Lower lobe of right lung (tissue), 2 donors: Measurements from ENCODE around the gene PTPRT. TPM values are rescaled to one million over a fixed set of nuclear protein-coding genes. Genes with fewer than 3 reads are reported as not detected.
A peak's percentile ranks its signal among the peaks of the same experiment; 100 is the strongest.

Source experiments
- ATAC-seq, 2 donors: fragments of 200-7000 bp; cut with Tn5 transposase; one replicate each; pipeline ENCODE4 v1.9.1; 2020 to 2022; ENCODE audit warnings: mild to moderate bottlenecking in 2 of 2, moderate library complexity in 2 of 2
- DNase-seq: peaks from one replicate; pipeline ENCODE4 v3.0.0-alpha.2; 2020
- H3K27ac ChIP-seq: fragments of 200-600 bp; one replicate; pipeline ENCODE4 v1.8.0; 2022
- H3K27me3 ChIP-seq: fragments of 200-600 bp; one replicate; pipeline ENCODE4 v1.8.0; 2022; ENCODE audit warnings: low read depth
- H3K36me3 ChIP-seq: fragments of 200-600 bp; one replicate; pipeline ENCODE4 v1.8.0; 2022; ENCODE audit warnings: mild to moderate bottlenecking
- H3K4me1 ChIP-seq: fragments of 200-600 bp; one replicate; pipeline ENCODE4 v1.8.0; 2022
- H3K4me3 ChIP-seq: fragments of 200-600 bp; one replicate; pipeline ENCODE4 v1.8.0; 2022; ENCODE audit warnings: mild to moderate bottlenecking
- H3K9me3 ChIP-seq: fragments of 200-600 bp; one replicate; pipeline ENCODE4 v1.8.0; 2022
- intact Hi-C: fragments of 100-400 bp; cut with DNase I; formaldehyde crosslinking; loops from one replicate; pipeline ENCODE4 v1.11.0; 2022
- total RNA-seq: library from RNA; stranded (reverse); fragmentation: NEBNext Ultra II Directional; extraction: Animal tissue kit (Norgen Biotek cat#: 25700); gene quantifications from one replicate; pipeline ENCODE4 v1.2.1, GENCODE V29; 2021
- TF ChIP-seq, protein P1 (sequence below): fragments of 200-600 bp; IDR thresholded peaks from one replicate; pipeline ENCODE4 v1.8.0; 2022; ENCODE audit warnings: antibody characterized with exemption, mild to moderate bottlenecking
- donor health status: DM: no; HTN: yes; CAD: no; lungs with severe emphysema.

Gene PTPRT
- total RNA-seq, 1 donor from 2014 or later = 8.0 TPM

DNA sequence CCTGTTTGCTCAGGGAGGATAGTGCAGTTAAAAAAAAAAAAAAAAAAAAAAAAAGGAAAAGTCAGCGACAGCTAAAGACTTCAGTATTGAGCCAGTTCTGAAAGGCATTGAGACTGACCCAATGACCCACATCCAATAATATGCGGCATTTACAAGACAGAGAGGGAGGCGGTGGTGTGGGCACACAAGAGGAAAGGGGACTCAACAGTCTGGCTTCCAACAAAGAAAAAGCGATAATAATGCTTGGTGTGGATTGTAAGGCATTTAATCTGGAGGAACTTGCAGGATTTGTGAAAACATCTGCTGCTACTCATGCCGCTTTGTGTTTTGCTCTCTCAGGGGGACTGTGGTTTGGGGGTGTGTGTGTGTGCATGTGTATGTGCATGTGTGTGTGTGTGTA is 787.3 kb downstream of the PTPRT start:
- DNase-seq (no peak), ATAC-seq (no peak)
- H3K27ac ChIP-seq = no peak overlapping the region
- no peaks in the 10 kb centered on the region for H3K36me3 ChIP-seq
- no peaks in the 10 kb centered on the region for H3K9me3 ChIP-seq
- H3K27me3 ChIP-seq = no peaks in the 10 kb centered on the region
- TF ChIP-seq, protein P1, sequence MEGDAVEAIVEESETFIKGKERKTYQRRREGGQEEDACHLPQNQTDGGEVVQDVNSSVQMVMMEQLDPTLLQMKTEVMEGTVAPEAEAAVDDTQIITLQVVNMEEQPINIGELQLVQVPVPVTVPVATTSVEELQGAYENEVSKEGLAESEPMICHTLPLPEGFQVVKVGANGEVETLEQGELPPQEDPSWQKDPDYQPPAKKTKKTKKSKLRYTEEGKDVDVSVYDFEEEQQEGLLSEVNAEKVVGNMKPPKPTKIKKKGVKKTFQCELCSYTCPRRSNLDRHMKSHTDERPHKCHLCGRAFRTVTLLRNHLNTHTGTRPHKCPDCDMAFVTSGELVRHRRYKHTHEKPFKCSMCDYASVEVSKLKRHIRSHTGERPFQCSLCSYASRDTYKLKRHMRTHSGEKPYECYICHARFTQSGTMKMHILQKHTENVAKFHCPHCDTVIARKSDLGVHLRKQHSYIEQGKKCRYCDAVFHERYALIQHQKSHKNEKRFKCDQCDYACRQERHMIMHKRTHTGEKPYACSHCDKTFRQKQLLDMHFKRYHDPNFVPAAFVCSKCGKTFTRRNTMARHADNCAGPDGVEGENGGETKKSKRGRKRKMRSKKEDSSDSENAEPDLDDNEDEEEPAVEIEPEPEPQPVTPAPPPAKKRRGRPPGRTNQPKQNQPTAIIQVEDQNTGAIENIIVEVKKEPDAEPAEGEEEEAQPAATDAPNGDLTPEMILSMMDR = no peak
- no peak overlapping the region for H3K4me3 ChIP-seq
- no peaks in the 10 kb centered on the region for H3K4me1 ChIP-seq
- intact Hi-C loops = no loop called here

DNA sequence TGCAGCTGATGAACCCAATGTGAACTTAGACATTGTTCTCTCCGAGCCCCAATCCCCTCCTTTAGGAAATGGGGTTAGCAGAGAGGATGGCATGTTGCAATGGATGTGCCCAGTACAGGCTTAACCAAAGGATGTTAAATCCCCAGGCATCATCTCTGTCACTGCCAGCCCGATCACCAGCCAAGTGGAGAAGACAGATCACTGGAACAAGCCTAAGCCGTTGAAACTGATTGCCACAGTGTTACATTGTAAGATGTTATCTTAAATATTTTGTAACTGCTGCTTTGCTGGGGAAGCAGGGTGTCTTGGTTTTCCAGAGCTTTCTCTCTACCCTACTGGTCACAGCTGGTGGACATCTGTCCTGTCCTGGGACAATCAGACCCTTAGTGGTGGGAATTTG is 788.1 kb downstream of the PTPRT start:
- H3K4me1 ChIP-seq = no peaks in the 10 kb centered on the region
- H3K27me3 ChIP-seq = no peaks in the 10 kb centered on the region
- no peak overlapping the region for H3K4me3 ChIP-seq
- TF ChIP-seq, protein P1 = no peak
- ATAC-seq (no peak), DNase-seq (no peak)
- H3K27ac ChIP-seq = no peak overlapping the region
- H3K36me3 ChIP-seq = no peaks in the 10 kb centered on the region
- no peaks in the 10 kb centered on the region for H3K9me3 ChIP-seq
- intact Hi-C loops = no loop called here

DNA sequence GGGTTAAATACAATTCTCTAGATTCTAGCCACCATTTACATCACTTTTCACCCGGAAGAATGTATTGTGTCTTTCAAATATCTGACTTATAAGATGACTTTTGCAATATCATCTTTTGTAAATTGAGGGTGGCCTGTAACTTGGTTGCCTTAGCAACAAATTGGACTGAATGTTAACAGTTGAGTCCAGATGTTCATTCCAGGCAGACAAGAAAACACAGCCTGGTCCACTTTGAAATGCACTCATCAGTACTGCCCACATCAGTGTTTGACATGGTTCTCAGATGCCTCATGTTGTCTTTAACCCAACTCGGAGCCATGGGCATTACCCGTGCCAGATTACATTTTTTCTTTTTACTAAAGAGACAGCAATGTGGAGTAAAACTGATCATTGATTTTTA is 789.9 kb downstream of the PTPRT start:
- no peak for DNase-seq
- intact Hi-C loops = no loop called here
- TF ChIP-seq, protein P1 = no peak
- Histone ChIP-seq H3K4me1 (no peaks in the 10 kb centered on the region), H3K36me3 (no peaks in the 10 kb centered on the region), H3K9me3 (no peaks in the 10 kb centered on the region), H3K4me3 (no peak overlapping the region), H3K27ac (no peak overlapping the region), H3K27me3 (no peaks in the 10 kb centered on the region)
- ATAC-seq = no peak

DNA sequence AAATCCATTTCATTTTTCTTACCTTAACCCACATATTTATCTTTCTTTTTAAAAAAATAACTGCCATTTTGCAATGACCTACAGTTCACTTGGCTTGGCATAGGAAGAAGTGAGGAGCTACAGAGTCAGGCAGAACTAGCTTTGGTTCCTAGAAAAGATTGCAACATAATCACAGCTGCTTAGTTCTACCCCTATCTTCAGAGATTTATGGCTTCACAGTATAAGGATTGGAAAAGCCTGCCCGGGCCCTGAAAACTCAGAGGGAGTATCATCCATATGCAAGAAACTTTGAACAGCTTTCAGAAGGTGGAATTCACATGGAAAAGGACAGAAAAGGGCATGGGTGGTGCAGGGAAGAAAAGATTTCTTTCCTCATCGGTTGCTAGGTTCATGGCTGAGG is 797.3 kb downstream of the PTPRT start:
- H3K4me1 ChIP-seq = no peaks in the 10 kb centered on the region
- no peaks in the 10 kb centered on the region for H3K9me3 ChIP-seq
- intact Hi-C loops = no loop called here
- TF ChIP-seq, protein P1 = no peak
- H3K27me3 ChIP-seq = no peaks in the 10 kb centered on the region
- DNase-seq = no peak
- no peak overlapping the region for H3K4me3 ChIP-seq
- no peaks in the 10 kb centered on the region for H3K36me3 ChIP-seq
- no peak overlapping the region for H3K27ac ChIP-seq
- ATAC-seq = peak; percentile 51 to 56

DNA sequence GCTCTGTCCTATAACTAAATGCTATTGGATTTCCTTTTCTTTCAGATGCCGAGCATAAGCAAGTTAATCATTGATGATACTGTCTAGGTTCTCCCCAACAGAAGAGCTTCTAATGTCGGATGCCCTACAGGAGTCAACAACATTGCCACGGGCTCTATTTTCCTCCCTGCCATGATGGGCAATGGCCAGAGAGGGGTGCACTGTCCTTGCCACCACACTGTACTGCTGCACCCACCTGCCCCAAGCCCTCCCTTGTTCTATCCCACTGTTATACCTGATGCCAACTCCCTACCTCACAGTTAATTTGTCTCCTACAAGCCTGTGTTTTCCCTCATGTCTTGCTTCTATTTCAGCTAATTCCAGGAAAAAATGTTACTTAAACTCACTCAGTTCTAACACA is 797.9 kb downstream of the PTPRT start:
- no peaks in the 10 kb centered on the region for H3K4me1 ChIP-seq
- TF ChIP-seq, protein P1 = no peak
- H3K36me3 ChIP-seq = no peaks in the 10 kb centered on the region
- intact Hi-C loops = no loop called here
- no peak for DNase-seq
- no peaks in the 10 kb centered on the region for H3K9me3 ChIP-seq
- H3K27ac ChIP-seq = no peak overlapping the region
- H3K4me3 ChIP-seq = no peak overlapping the region
- ATAC-seq = peak in 1 of 2 donors; percentile 43
- no peaks in the 10 kb centered on the region for H3K27me3 ChIP-seq

DNA sequence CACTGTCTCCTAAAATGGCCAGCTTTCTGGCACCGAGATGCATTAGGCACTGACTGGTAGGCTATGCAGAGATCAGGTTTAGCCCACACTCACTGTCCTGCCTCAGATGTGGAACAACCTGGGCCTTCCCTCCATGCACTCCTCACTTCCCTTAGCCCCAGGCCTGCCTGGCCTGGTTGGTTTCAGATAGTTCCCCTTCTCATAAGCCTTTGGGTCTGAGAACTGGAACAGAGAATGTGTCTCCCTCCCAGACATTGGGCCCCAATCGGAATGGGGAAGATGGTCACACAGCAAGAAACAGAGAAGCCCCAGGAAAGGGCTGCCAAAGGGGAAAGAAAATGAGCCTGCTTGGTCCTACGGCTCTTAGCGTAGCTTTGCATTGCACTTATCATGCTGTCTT is 809.4 kb downstream of the PTPRT start:
- Histone ChIP-seq H3K9me3 (no peaks in the 10 kb centered on the region), H3K36me3 (no peaks in the 10 kb centered on the region), H3K27ac (no peak overlapping the region), H3K4me3 (no peak overlapping the region), H3K4me1 (no peaks in the 10 kb centered on the region), H3K27me3 (no peaks in the 10 kb centered on the region)
- intact Hi-C loops = no loop called here
- TF ChIP-seq, protein P1 = no peak
- DNase-seq (no peak), ATAC-seq (no peak)
